Lung (tissue), 12 donors: ENCODE results near the gene SLC16A12. TPM values are rescaled to one million over a fixed set of nuclear protein-coding genes. Genes with fewer than 3 reads are reported as not detected.

Source experiments
- ATAC-seq: fragments of 200-7000 bp; cut with Tn5 transposase; one replicate; pipeline ENCODE4 v1.9.1; 2020; ENCODE audit warnings: moderate number of reproducible peaks; ENCODE audit not compliant: insufficient read depth, low FRiP score
- DNase-seq, 3 donors: peaks; one replicate each; pipeline ENCODE4 v3.0.0-alpha.2; 2013 to 2017
- H3K27ac ChIP-seq, 2 donors: one replicate each; pipeline ENCODE4 v1.5.1; 2013; ENCODE audit warnings: mild to moderate bottlenecking in 2 of 2, moderate library complexity in 2 of 2, control low read depth in 1 of 2, inconsistent platforms in 1 of 2, low read depth in 1 of 2, low read length in 1 of 2
- H3K27me3 ChIP-seq, 3 donors: one replicate each; pipeline ENCODE4 v1.5.1; 2013; ENCODE audit warnings: low read length in 2 of 3; ENCODE audit not compliant: control insufficient read depth in 3 of 3, insufficient read depth in 3 of 3
- H3K36me3 ChIP-seq, 4 donors: one replicate each; pipeline ENCODE4 v1.5.1; 2013; ENCODE audit warnings: low read length in 4 of 4, mild to moderate bottlenecking in 1 of 4, moderate library complexity in 1 of 4; ENCODE audit not compliant: control insufficient read depth in 4 of 4, insufficient read depth in 4 of 4
- H3K4me1 ChIP-seq, 5 donors: one replicate each; pipeline ENCODE4 v1.5.1; 2013; ENCODE audit warnings: low read length in 5 of 5, mild to moderate bottlenecking in 2 of 5, moderate library complexity in 1 of 5; ENCODE audit not compliant: control insufficient read depth in 5 of 5, insufficient read depth in 5 of 5
- H3K4me3 ChIP-seq: one replicate; pipeline ENCODE4 v1.5.1; 2013; ENCODE audit warnings: mild to moderate bottlenecking, control low read depth, moderate library complexity
- H3K9ac ChIP-seq, 2 donors: one replicate each; pipeline ENCODE4 v1.5.1; 2013; ENCODE audit warnings: low read length in 2 of 2, control low read depth in 1 of 2; ENCODE audit not compliant: insufficient read depth in 1 of 2
- H3K9me3 ChIP-seq, 4 donors: one replicate each; pipeline ENCODE4 v1.5.1; 2013; ENCODE audit warnings: low read length in 3 of 4, mild to moderate bottlenecking in 1 of 4, moderate library complexity in 1 of 4; ENCODE audit not compliant: control insufficient read depth in 4 of 4, insufficient read depth in 3 of 4
- CTCF ChIP-seq: IDR thresholded peaks from 2 replicates; pipeline ENCODE4 v1.5.1; 2012; ENCODE audit warnings: mild to moderate bottlenecking; ENCODE audit errors: control extremely low read depth, extremely low read depth
- WGBS, 2 donors: extraction: QIAGEN DNeasy Blood & Tissue Kit; methylation state at CpG; one replicate each; pipeline ENCODE4 v1.1.7; 2013; 5-methylcytosine and 5-hydroxymethylcytosine counted together
- polyA plus RNA-seq, 2 donors: library from polyadenylated mRNA; stranded (reverse); fragments of 200-250 nt; gene quantifications; one replicate each; pipeline ENCODE4 v1.2.1, GENCODE V29; 2013
- total RNA-seq, 2 donors: library from RNA; depleted of rRNA in 1 of 2; stranded (reverse); fragments of >200 nt in 1 of 2; gene quantifications; one replicate each; pipeline ENCODE4 v1.2.1, GENCODE V29; 2014 to 2021
- donor health status: control.
- donor health status: control.
- donor health status: Bipolar disorder and iron deficiency.
- donor health status: healthy.
- donor health status: DM: yes; HTN: yes; CAD: no.

Gene SLC16A12
- total and polyA plus RNA-seq, 4 donors: 0.45 to 4.6 (median 1.3) TPM

- H3K27me3 ChIP-seq: no peaks in the 10 kb centered on the region
- no peak for TF ChIP-seq CTCF
- ATAC-seq (no peak), DNase-seq (peak; percentile 53 to 90 (median 87))
- WGBS, 2 donors: 47 to 70% methylated on average over 2 of the region's 2 CpGs
- H3K9me3 ChIP-seq: no peaks in the 10 kb centered on the region
- peak overlapping the region in 1 of 2 donors; percentile 43 for H3K9ac ChIP-seq
- H3K4me1 ChIP-seq: peaks cover 8 to 56% (median 28%) of the 10 kb centered on the region in 5 donors
- H3K36me3 ChIP-seq: no peaks in the 10 kb centered on the region
- peak overlapping the region; percentile 46 to 94 for H3K27ac ChIP-seq
- no peak overlapping the region for H3K4me3 ChIP-seq
Observed at GRCh38 chr10:89475125-89475524, 60.3 kb downstream of the SLC16A12 start.

GRCh38 chr10:89474452-89474851 lies 60.9 kb downstream of the SLC16A12 start:
- no peak for ATAC-seq
- DNase-seq: peak in 2 of 3 donors; percentile 19 to 34
- peak overlapping the region; percentile 87 to 94 for H3K27ac ChIP-seq
- H3K9me3 ChIP-seq: no peaks in the 10 kb centered on the region
- H3K36me3 ChIP-seq: no peaks in the 10 kb centered on the region
- H3K4me1 ChIP-seq: peaks cover 8 to 49% (median 28%) of the 10 kb centered on the region in 5 donors
- 79 to 91% methylated on average over 4 of the region's 4 CpGs for WGBS, 2 donors
- H3K9ac ChIP-seq: no peak overlapping the region
- TF ChIP-seq CTCF: no peak
- H3K27me3 ChIP-seq: no peaks in the 10 kb centered on the region
- H3K4me3 ChIP-seq: no peak overlapping the region

GRCh38 chr10:89471110-89471809 lies 64.1 kb downstream of the SLC16A12 start:
- Histone ChIP-seq H3K36me3 (no peaks in the 10 kb centered on the region), H3K27ac (no peak overlapping the region), H3K4me3 (no peak overlapping the region), H3K9ac (no peak overlapping the region), H3K27me3 (no peaks in the 10 kb centered on the region), H3K9me3 (no peaks in the 10 kb centered on the region), H3K4me1 (peaks cover 5 to 42% (median 34%) of the 10 kb centered on the region in 5 donors)
- WGBS, 2 donors: 71 to 80% methylated on average over 1 of the region's 1 CpG
- TF ChIP-seq CTCF: no peak
- DNase-seq: peak in 2 of 3 donors; percentile 68 to 74
- ATAC-seq: no peak
